K562 (cell line): ENCODE results near the gene POR. TPM values are rescaled to one million over a fixed set of nuclear protein-coding genes. Genes with fewer than 3 reads are reported as not detected.

Experiments
- CHAMP1 ChIP-seq: fragments of 450-650 bp; IDR thresholded peaks from 2 replicates; pipeline ENCODE4 v1.6.1; 2016; ENCODE audit warnings: mild to moderate bottlenecking
- CLOCK ChIP-seq: fragments of 250-450 bp; sonication (Bioruptor Pico); IDR thresholded peaks from 2 replicates; pipeline ENCODE4 v1.4.0; 2020; ENCODE audit warnings: mild to moderate bottlenecking, moderate library complexity, borderline replicate concordance
- CREB3 ChIP-seq: fragments of 450-650 bp; conservative IDR thresholded peaks from 2 replicates; pipeline ENCODE4 v1.6.1; 2016; ENCODE audit warnings: missing genetic modification characterization, low read depth, mild to moderate bottlenecking, missing compliant biosample characterization, moderate library complexity
- ELK3 ChIP-seq: fragments of 450-650 bp; formaldehyde crosslinking; IDR thresholded peaks from 2 replicates; pipeline ENCODE4 v1.4.0; 2020; ENCODE audit warnings: mild to moderate bottlenecking
- HNRNPL ChIP-seq: fragments of 200-400 bp; formaldehyde crosslinking; IDR thresholded peaks from 2 replicates; pipeline ENCODE4 v1.6.1; 2017; ENCODE audit warnings: low read depth, mild to moderate bottlenecking, low read length
- HNRNPUL1 ChIP-seq: fragments of 200-400 bp; formaldehyde crosslinking; IDR thresholded peaks from 2 replicates; pipeline ENCODE4 v1.6.1; 2017; ENCODE audit warnings: low read length
- JUNB ChIP-seq: fragments of 450-650 bp; formaldehyde crosslinking; conservative IDR thresholded peaks from 2 replicates; pipeline ENCODE4 v1.4.0; 2020; ENCODE audit warnings: mild to moderate bottlenecking
- KAT2B ChIP-seq: IDR thresholded peaks from one replicate; pipeline ENCODE4 v1.6.1; 2012; ENCODE audit warnings: low read depth, mild to moderate bottlenecking, control low read depth, inconsistent platforms, low read length, moderate library complexity
- MCM5 ChIP-seq: fragments of 450-650 bp; IDR thresholded peaks from 2 replicates; pipeline ENCODE4 v1.6.1; 2016; ENCODE audit warnings: low read depth
- MTA2 ChIP-seq: fragments of 450-650 bp; IDR thresholded peaks from 2 replicates; pipeline ENCODE4 v1.6.1; 2016; ENCODE audit warnings: low read depth
- PHB ChIP-seq: fragments of 250-450 bp; sonication (Bioruptor Pico); IDR thresholded peaks from 2 replicates; pipeline ENCODE4 v1.5.0; 2021
- PRMT5 ChIP-seq: sonication (generic); formaldehyde crosslinking; IDR thresholded peaks from 2 replicates; pipeline ENCODE4 v1.5.0; 2020; ENCODE audit warnings: missing genetic modification reagents
- RBFOX2 ChIP-seq: fragments of 200-400 bp; formaldehyde crosslinking; IDR thresholded peaks from 2 replicates; pipeline ENCODE4 v1.6.1; 2017; ENCODE audit warnings: low read depth, mild to moderate bottlenecking, low read length, moderate library complexity
- SNAPC5 ChIP-seq: fragments of 250-450 bp; sonication (Bioruptor Pico); IDR thresholded peaks from 2 replicates; pipeline ENCODE4 v1.8.0; 2021; ENCODE audit warnings: moderate library complexity, mild to moderate bottlenecking, inconsistent platforms
- STAT5B ChIP-seq: fragments of 250-450 bp; sonication (Bioruptor Pico); IDR thresholded peaks from 2 replicates; pipeline ENCODE4 v1.8.0; 2021; ENCODE audit warnings: mild to moderate bottlenecking, inconsistent platforms
- TRIM24 ChIP-seq, 2 experiments: fragments of 450-650 bp; IDR thresholded peaks; 2 replicates each; pipeline ENCODE4 v1.6.1; 2016
- ZNF133 ChIP-seq: fragments of 250-450 bp; sonication (Bioruptor Pico); IDR thresholded peaks from 2 replicates; pipeline ENCODE4 v1.4.0; 2020; ENCODE audit warnings: mild to moderate bottlenecking
- ZNF165 ChIP-seq: fragments of 250-450 bp; sonication (Bioruptor Pico); IDR thresholded peaks from 2 replicates; pipeline ENCODE4 v1.4.0; 2020; ENCODE audit warnings: borderline replicate concordance
- ZNF324 ChIP-seq: fragments of 250-450 bp; sonication (Bioruptor Pico); IDR thresholded peaks from 2 replicates; pipeline ENCODE4 v1.4.0; 2020; ENCODE audit warnings: mild to moderate bottlenecking
- ZNF655 ChIP-seq: fragments of 250-450 bp; sonication (Bioruptor Pico); IDR thresholded peaks from 2 replicates; pipeline ENCODE4 v1.5.0; 2021
- polyA plus RNA-seq, 8 experiments: library from polyadenylated mRNA; depleted of rRNA in 4 of 8; stranded (reverse) in 5 of 8; unstranded in 3 of 8; fragments of >200 nt; fragmentation: Nextera tagmentation in 2 of 8; fragmentation: Illumina TruSeq in 1 of 8; extraction: Ambion mirVana in 2 of 8; extraction: Trizol in 1 of 8; gene quantifications; 2 replicates each; pipeline versions ENCODE4 v1.2.1 to v1.2.3, GENCODE V29; 2011 to 2014; ENCODE audit warnings: inconsistent platforms in 1 of 8, missing spikeins in 1 of 8
- total RNA-seq, 7 experiments: library from RNA; depleted of rRNA in 6 of 7; stranded (reverse); fragments of >200 nt in 6 of 7; fragmentation: Illumina TruSeq in 2 of 7; extraction: Trizol in 2 of 7; gene quantifications; 2 replicates each; pipeline versions ENCODE4 v1.2.1 to v1.2.3, GENCODE V29; 2011 to 2021; ENCODE audit warnings: low replicate concordance in 1 of 7

The POR gene
- total and polyA plus RNA-seq, 9 of the 15 experiments (the other 6 are each of a cell fraction or from before 2014, with no cell fraction given) = 4.7 to 142 (median 40.8) TPM

- TF ChIP-seq KAT2B (no peak), ELK3 (CRISPR knock-in tag) (no peak), PHB (no peak), ZNF655 (no peak), STAT5B (CRISPR knock-in tag) (no peak), PRMT5 (CRISPR knock-in tag) (no peak), SNAPC5 (CRISPR knock-in tag) (no peak), ZNF324 (CRISPR knock-in tag) (no peak), ZNF133 (CRISPR knock-in tag) (peak; percentile 91; the same call in 1 of the 2 replicates), CHAMP1 (no peak), MTA2 (no peak), MCM5 (no peak), ZNF165 (0 out of 2 replicates have a peak, but pooled peaks have one; percentile 75), HNRNPUL1 (no peak), HNRNPL (peak; percentile 100), CREB3 (tag) (no peak), RBFOX2 (peak; percentile 98), TRIM24 (IDR thresholded peaks at IDR 0.05) (no peak; a peak in 1 of 4 replicates), CLOCK (CRISPR knock-in tag) (0 out of 2 replicates have a peak, but pooled peaks have one; percentile 17), JUNB (CRISPR knock-in tag) (0 out of 2 replicates have a peak, but pooled peaks have one; percentile 22)
Observed at GRCh38 chr7:75914655-75915415, at the start of gene POR (continued).
